GM13977 (cell line): ENCODE measurements around the gene TRPM1.

Experiments
- DNase-seq: peaks from one replicate; pipeline ENCODE4 v3.0.0; 2012; ENCODE audit warnings: low spot score
- CTCF ChIP-seq: IDR thresholded peaks from 2 replicates; pipeline ENCODE4 v1.5.1; 2012; ENCODE audit warnings: mild to moderate bottlenecking, control low read depth; ENCODE audit not compliant: insufficient read depth; ENCODE audit errors: extremely low read depth, missing control alignments
- in situ Hi-C: fragments of 300-500 bp; cut with MboI; formaldehyde crosslinking; loops from one replicate; pipeline ENCODE4 v1.12.0; 2022; ENCODE audit warnings: low sequenced_read_pairs, low pct_unique_long_range_greater_than_20kb, mixed read lengths, inconsistent platforms; ENCODE audit not compliant: unreplicated experiment

Gene TRPM1

GRCh38 chr15:31069360-31070000 is 32.0 kb downstream of the TRPM1 start:
- in situ Hi-C loops: no loop called here
- DNase-seq: no peak
- no peak for TF ChIP-seq CTCF

- in situ Hi-C loops: no loop called here
- TF ChIP-seq CTCF: no peak
Observed at GRCh38 chr15:31067890-31068603, 33.5 kb downstream of the TRPM1 start.

GRCh38 chr15:31065824-31066223 is 35.7 kb downstream of the TRPM1 start:
- no peak for DNase-seq
- TF ChIP-seq CTCF: no peak
- in situ Hi-C loops: no loop called here

More at GRCh38 chr15:31067890-31068603, 33.5 kb downstream of the TRPM1 start:
- no peak for DNase-seq

GRCh38 chr15:31062911-31063310 is 38.6 kb downstream of the TRPM1 start:
- TF ChIP-seq CTCF: no peak
- DNase-seq: no peak

GRCh38 chr15:31062310-31062847 is 39.1 kb downstream of the TRPM1 start:
- no peak for TF ChIP-seq CTCF
- no peak for DNase-seq
- in situ Hi-C loops: no loop called here

More at GRCh38 chr15:31062911-31063310, 38.6 kb downstream of the TRPM1 start:
- in situ Hi-C loops: no loop called here

GRCh38 chr15:31060429-31061140 is 40.9 kb downstream of the TRPM1 start:
- DNase-seq: no peak
- TF ChIP-seq CTCF: no peak
- in situ Hi-C loops: no loop called here
